SKM-1 (cell line): ENCODE results near the gene HTR4.

ENCODE experiments used
- DNase-seq: peaks from one replicate; lab custom pipeline; 2025; ENCODE audit not compliant: unreplicated experiment; lab: John Stamatoyannopoulos, UW

HTR4 gene

DNA sequence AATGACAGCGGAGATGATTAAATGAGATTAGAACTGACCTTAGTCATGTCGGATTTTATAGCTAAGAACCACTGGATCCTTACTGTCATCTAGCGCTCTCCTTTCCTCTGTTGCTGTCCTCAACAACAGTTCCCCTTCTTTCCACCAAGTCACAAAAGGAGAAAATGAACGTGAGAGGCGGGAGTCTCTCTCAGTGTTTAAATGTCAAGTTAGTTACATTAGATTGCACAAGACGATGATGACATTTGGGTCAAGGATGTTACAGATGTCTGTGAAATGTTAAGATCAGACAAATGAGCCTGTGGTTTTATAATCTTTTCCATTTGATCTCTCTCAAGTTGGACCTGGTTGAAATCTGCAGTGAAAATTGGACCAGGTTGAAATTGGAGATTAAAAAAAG, 217.1 kb downstream of the HTR4 start:
- no peak for DNase-seq

DNA sequence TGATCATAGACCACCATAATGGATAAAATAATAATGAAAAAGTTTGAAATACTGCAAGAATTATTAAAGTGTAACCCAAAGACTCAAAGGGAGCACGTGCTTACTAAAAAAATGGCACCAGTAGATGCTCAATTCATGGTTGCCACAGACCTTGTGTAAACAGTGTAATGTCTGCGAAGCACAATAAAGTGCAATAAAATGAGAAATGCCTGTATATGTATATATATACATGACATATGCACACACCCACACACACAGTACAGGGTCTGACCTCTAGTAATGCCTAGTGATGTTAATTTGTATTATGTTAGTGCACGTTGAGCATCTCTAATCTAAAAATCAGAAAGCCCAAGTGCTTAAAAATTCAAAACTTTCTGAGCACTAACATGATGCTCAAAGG, 218.3 kb downstream of the HTR4 start:
- no peak for DNase-seq

DNA sequence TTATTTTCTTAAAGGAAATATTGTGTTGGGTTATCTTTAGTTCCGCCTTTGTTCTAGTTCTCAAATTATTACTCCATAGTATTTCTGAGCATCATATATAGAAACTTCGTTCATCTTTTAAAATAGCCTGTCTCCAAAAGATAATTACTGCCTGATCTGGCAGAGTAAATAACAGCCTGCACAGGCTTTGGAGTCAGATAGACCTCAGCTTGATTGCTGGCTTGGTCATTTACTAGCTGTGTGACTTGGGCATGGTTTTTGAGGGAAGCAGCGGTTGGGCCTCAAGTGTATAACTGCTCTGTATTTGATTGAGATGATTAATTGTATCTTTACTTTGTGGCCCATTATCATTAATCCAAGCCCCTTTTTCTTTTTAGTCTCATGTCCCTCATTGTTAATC, 220.5 kb downstream of the HTR4 start:
- DNase-seq, result no peak
